A549 (cell line): ENCODE data around the gene FCHO2. TPM values are rescaled to one million over a fixed set of nuclear protein-coding genes. Genes with fewer than 3 reads are reported as not detected.

Experiments used
- ATAC-seq, 2 experiments: fragments of 200-7000 bp in 1 of 2; fragments of >200 bp in 1 of 2; cut with Nextera tagmentation in 1 of 2; cut with Tn5 transposase in 1 of 2; 3 replicates each; pipeline versions ENCODE4 v1.8.0 to v1.9.1; 2018 to 2020; ENCODE audit warnings: mild to moderate bottlenecking in 1 of 2, moderate library complexity in 1 of 2
- CTCF ChIA-PET: fragments of 300-600 bp; sonication (Branson Sonifier 250); formaldehyde crosslinking; extraction: SDS; loops from one replicate; lab custom pipeline; 2021; ENCODE audit warnings: antibody characterized with exemption, inconsistent platforms; lab: Yijun Ruan, JAX
- POLR2A ChIA-PET: fragments of 350-600 bp; formaldehyde crosslinking; extraction: SDS; loops from one replicate; lab custom pipeline; 2021; ENCODE audit warnings: antibody characterized with exemption, inconsistent platforms; lab: Yijun Ruan, JAX
- DNase-seq, 2 experiments: peaks; one replicate each; pipeline versions ENCODE4 v3.0.0 to v3.0.0-alpha.2; 2011 to 2016; ENCODE audit warnings: low read depth in 1 of 2, low spot score in 1 of 2
- FAIRE-seq: peaks from 2 replicates; lab custom pipeline; 2011; peaks lifted over from hg19 to GRCh38; lab: Jason Lieb, UNC
- H3K27ac ChIP-seq, 2 experiments: fragments of >200 bp; sonication (Bioruptor Twin); formaldehyde crosslinking; 3 replicates each; pipeline ENCODE4 v1.5.1; 2016 to 2017
- H3K4me1 ChIP-seq: fragments of >200 bp; sonication (Bioruptor Twin); formaldehyde crosslinking; 3 replicates; pipeline ENCODE4 v1.6.1; 2016
- H3K4me2 ChIP-seq: fragments of >200 bp; sonication (Bioruptor Twin); formaldehyde crosslinking; 3 replicates; pipeline ENCODE4 v1.6.1; 2016
- H3K4me3 ChIP-seq: fragments of >200 bp; sonication (Bioruptor Twin); formaldehyde crosslinking; 3 replicates; pipeline ENCODE4 v1.5.1; 2016
- H3K9me3 ChIP-seq: fragments of >200 bp; sonication (Bioruptor Twin); formaldehyde crosslinking; 3 replicates; pipeline ENCODE4 v1.6.1; 2016
- BHLHE40 ChIP-seq: IDR thresholded peaks from 2 replicates; pipeline ENCODE4 v1.6.1; 2012; ENCODE audit warnings: low read depth, low read length, inconsistent platforms
- CBX2 ChIP-seq: fragments of 200-600 bp; sonication (generic); IDR thresholded peaks from 2 replicates; pipeline ENCODE4 v1.6.1; 2016; ENCODE audit warnings: low read depth, mild to moderate bottlenecking, borderline replicate concordance
- EHMT2 ChIP-seq: fragments of 200-600 bp; sonication (generic); IDR thresholded peaks from 2 replicates; pipeline ENCODE4 v1.6.1; 2016; ENCODE audit warnings: antibody characterized with exemption, low read depth, mild to moderate bottlenecking, moderate library complexity
- ESRRA ChIP-seq: fragments of 150-350 bp; IDR thresholded peaks from 2 replicates; pipeline ENCODE4 v1.6.1; 2014; ENCODE audit warnings: mild to moderate bottlenecking, low read length, borderline replicate concordance
- FOSB ChIP-seq: fragments of 250-450 bp; sonication (Bioruptor Pico); IDR thresholded peaks from 2 replicates; pipeline ENCODE4 v1.5.0; 2020; ENCODE audit warnings: mild to moderate bottlenecking, moderate library complexity
- FOSL2 ChIP-seq, 2 experiments: fragments of 450-650 bp in 1 of 2; fragments of >200 bp in 1 of 2; sonication (Bioruptor Twin) in 1 of 2; formaldehyde crosslinking; IDR thresholded peaks; 2 replicates each; pipeline versions ENCODE4 v1.5.0 to v1.6.1; 2016 to 2020; ENCODE audit warnings: mild to moderate bottlenecking in 1 of 2, moderate library complexity in 1 of 2
- HEYL ChIP-seq: fragments of 250-450 bp; sonication (Bioruptor Pico); IDR thresholded peaks from 2 replicates; pipeline ENCODE4 v1.8.0; 2021; ENCODE audit warnings: mild to moderate bottlenecking, moderate library complexity
- HOXA7 ChIP-seq: fragments of 250-450 bp; sonication (Bioruptor Pico); IDR thresholded peaks from 2 replicates; pipeline ENCODE4 v1.5.0; 2020; ENCODE audit warnings: mild to moderate bottlenecking, moderate library complexity
- HOXB13 ChIP-seq: fragments of 250-450 bp; sonication (Bioruptor Pico); IDR thresholded peaks from 2 replicates; pipeline ENCODE4 v1.5.0; 2020; ENCODE audit warnings: low read depth, mild to moderate bottlenecking, moderate library complexity
- JUN ChIP-seq, 2 experiments: fragments of >200 bp; sonication (Bioruptor Twin); formaldehyde crosslinking; IDR thresholded peaks; 2 replicates in 1 of 2; 3 replicates in 1 of 2; pipeline ENCODE4 v1.6.1; 2016 to 2017
- JUNB ChIP-seq: fragments of >200 bp; sonication (Bioruptor Twin); formaldehyde crosslinking; IDR thresholded peaks from 2 replicates; pipeline ENCODE4 v1.6.1; 2016
- KDM1A ChIP-seq: fragments of 200-600 bp; sonication (generic); IDR thresholded peaks from 2 replicates; pipeline ENCODE4 v1.6.1; 2016; ENCODE audit warnings: low read depth, mild to moderate bottlenecking
- KDM5A ChIP-seq: fragments of 200-600 bp; sonication (generic); IDR thresholded peaks from 2 replicates; pipeline ENCODE4 v1.6.1; 2016; ENCODE audit warnings: antibody characterized with exemption, mild to moderate bottlenecking
- MAFK ChIP-seq: fragments of 450-650 bp; IDR thresholded peaks from 2 replicates; pipeline ENCODE4 v1.6.1; 2014; ENCODE audit not compliant: partially characterized antibody
- MAZ ChIP-seq: fragments of 150-350 bp; IDR thresholded peaks from 2 replicates; pipeline ENCODE4 v1.6.1; 2014; ENCODE audit warnings: antibody characterized with exemption, low read depth, low read length, borderline replicate concordance
- MYC ChIP-seq: IDR thresholded peaks from 2 replicates; pipeline ENCODE4 v1.6.1; 2012; ENCODE audit warnings: mild to moderate bottlenecking, inconsistent platforms, low read length, improper control_type of control experiment, borderline replicate concordance
- NFE2L2 ChIP-seq: fragments of 150-350 bp; conservative IDR thresholded peaks from 2 replicates; pipeline ENCODE4 v1.6.1; 2014; ENCODE audit warnings: low read length
- NR3C1 ChIP-seq: fragments of >200 bp; sonication (Bioruptor Twin); formaldehyde crosslinking; IDR thresholded peaks from 3 replicates; pipeline ENCODE4 v1.6.1; 2017
- POLR2AphosphoS2 ChIP-seq: conservative IDR thresholded peaks from 2 replicates; pipeline ENCODE4 v1.6.1; 2012; ENCODE audit warnings: low read length, improper control_type of control experiment, inconsistent platforms
- REST ChIP-seq: fragments of 200-600 bp; sonication (generic); IDR thresholded peaks from 2 replicates; pipeline ENCODE4 v1.6.1; 2016; ENCODE audit warnings: antibody characterized with exemption, mild to moderate bottlenecking, moderate library complexity
- TP53 ChIP-seq: fragments of 250-450 bp; sonication (Bioruptor Pico); IDR thresholded peaks from 2 replicates; pipeline ENCODE4 v1.5.0; 2021; ENCODE audit warnings: mild to moderate bottlenecking, moderate library complexity
- ZC3H11A ChIP-seq: fragments of 450-650 bp; IDR thresholded peaks from 2 replicates; pipeline ENCODE4 v1.6.1; 2014; ENCODE audit warnings: antibody characterized with exemption, mild to moderate bottlenecking
- WGBS: methylation state at CpG from one replicate; pipeline ENCODE4 v1.1.6; 2017; ENCODE audit errors: missing lambda C conversion rate; 5-methylcytosine and 5-hydroxymethylcytosine counted together
- polyA plus RNA-seq, 4 experiments: library from polyadenylated mRNA; depleted of rRNA in 3 of 4; stranded (reverse); fragments of >200 nt; fragmentation: RNase III in 1 of 4; extraction: RNeasy Plus Mini Kit Qiagen cat#74134 plus additional on column Dnase treatment in 1 of 4; gene quantifications; 2 replicates in 3 of 4; 3 replicates in 1 of 4; pipeline ENCODE4 v1.2.3, GENCODE V29; 2011 to 2017
- TF ChIP-seq, protein P1 (sequence below): fragments of >200 bp; sonication (Bioruptor Twin); formaldehyde crosslinking; IDR thresholded peaks from 3 replicates; pipeline ENCODE4 v1.5.1; 2016
- TF ChIP-seq, protein P2 (sequence below): fragments of 250-450 bp; sonication (Bioruptor Pico); IDR thresholded peaks from 2 replicates; pipeline ENCODE4 v1.5.0; 2020; ENCODE audit warnings: low read depth, mild to moderate bottlenecking, moderate library complexity
- TF ChIP-seq, protein P3 (sequence below): fragments of 150-350 bp; IDR thresholded peaks from 2 replicates; pipeline ENCODE4 v1.6.1; 2014; ENCODE audit warnings: low read depth, mild to moderate bottlenecking, low read length

The FCHO2 gene
- polyA plus RNA-seq, 2 of the 4 experiments (the other 2 are of a cell fraction) = 9.1 to 14.9 TPM

- TF ChIP-seq MYC = no peak
- TF ChIP-seq BHLHE40 = no peak
- TF ChIP-seq EHMT2 = no peak
- TF ChIP-seq JUNB = no peak
- no peak for TF ChIP-seq HEYL (CRISPR knock-in tag)
- TF ChIP-seq KDM5A = no peak
- no peak for TF ChIP-seq HOXB13 (CRISPR knock-in tag)
- TF ChIP-seq HOXA7 = no peak
- no peak for TF ChIP-seq CBX2
- TF ChIP-seq, all 56 proteins: peak for 0
- Histone ChIP-seq H3K27ac (no peak overlapping the region), H3K4me2 (no peak overlapping the region), H3K9me3 (peaks cover 14% of the 10 kb centered on the region; the same call in 2 of the 3 replicates), H3K4me1 (no peaks in the 10 kb centered on the region), H3K4me3 (no peak overlapping the region)
- ATAC-seq (no peak), DNase-seq (no peak), FAIRE-seq (no peak)
- POLR2A ChIA-PET = no interaction called here
- 53% methylated on average over 4 of the region's 4 CpGs for WGBS
- CTCF ChIA-PET = interaction anchor here (0.6 to 2.4 kb wide), 4 partner anchors 12 to 99 kb away, joined by 3 to 10 read pairs (median 3); no protein-coding TSS in a partner anchor
These were observed 148.0 kb downstream of the FCHO2 start for GRCh38 chr5:73103870-73104299.

GRCh38 chr5:73104326-73104725 is 148.5 kb downstream of the FCHO2 start:
- POLR2A ChIA-PET = no interaction called here
- Histone ChIP-seq H3K9me3 (peaks cover 14% of the 10 kb centered on the region; the same call in 2 of the 3 replicates), H3K4me2 (no peak overlapping the region), H3K4me3 (no peak overlapping the region), H3K27ac (no peak overlapping the region), H3K4me1 (no peaks in the 10 kb centered on the region)
- WGBS = 40% methylated on average over 1 of the region's 1 CpG
- TF ChIP-seq MAFK (no peak), CBX2 (no peak), JUNB (no peak), KDM1A (no peak), MAZ (no peak), ESRRA (no peak), FOSL2 (IDR thresholded peaks at IDR 0.05) (no peak), FOSL2 (CRISPR knock-in tag; IDR thresholded peaks at IDR 0.05) (no peak), FOSB (CRISPR knock-in tag) (no peak), ZC3H11A (no peak), TP53 (CRISPR knock-in tag) (no peak)
- TF ChIP-seq, protein P1, sequence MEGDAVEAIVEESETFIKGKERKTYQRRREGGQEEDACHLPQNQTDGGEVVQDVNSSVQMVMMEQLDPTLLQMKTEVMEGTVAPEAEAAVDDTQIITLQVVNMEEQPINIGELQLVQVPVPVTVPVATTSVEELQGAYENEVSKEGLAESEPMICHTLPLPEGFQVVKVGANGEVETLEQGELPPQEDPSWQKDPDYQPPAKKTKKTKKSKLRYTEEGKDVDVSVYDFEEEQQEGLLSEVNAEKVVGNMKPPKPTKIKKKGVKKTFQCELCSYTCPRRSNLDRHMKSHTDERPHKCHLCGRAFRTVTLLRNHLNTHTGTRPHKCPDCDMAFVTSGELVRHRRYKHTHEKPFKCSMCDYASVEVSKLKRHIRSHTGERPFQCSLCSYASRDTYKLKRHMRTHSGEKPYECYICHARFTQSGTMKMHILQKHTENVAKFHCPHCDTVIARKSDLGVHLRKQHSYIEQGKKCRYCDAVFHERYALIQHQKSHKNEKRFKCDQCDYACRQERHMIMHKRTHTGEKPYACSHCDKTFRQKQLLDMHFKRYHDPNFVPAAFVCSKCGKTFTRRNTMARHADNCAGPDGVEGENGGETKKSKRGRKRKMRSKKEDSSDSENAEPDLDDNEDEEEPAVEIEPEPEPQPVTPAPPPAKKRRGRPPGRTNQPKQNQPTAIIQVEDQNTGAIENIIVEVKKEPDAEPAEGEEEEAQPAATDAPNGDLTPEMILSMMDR = no peak
- TF ChIP-seq, protein P2, sequence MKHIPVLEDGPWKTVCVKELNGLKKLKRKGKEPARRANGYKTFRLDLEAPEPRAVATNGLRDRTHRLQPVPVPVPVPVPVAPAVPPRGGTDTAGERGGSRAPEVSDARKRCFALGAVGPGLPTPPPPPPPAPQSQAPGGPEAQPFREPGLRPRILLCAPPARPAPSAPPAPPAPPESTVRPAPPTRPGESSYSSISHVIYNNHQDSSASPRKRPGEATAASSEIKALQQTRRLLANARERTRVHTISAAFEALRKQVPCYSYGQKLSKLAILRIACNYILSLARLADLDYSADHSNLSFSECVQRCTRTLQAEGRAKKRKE (CRISPR knock-in tag) = no peak
- FAIRE-seq = no peak
- CTCF ChIA-PET = interaction anchor here (0.6 to 2.4 kb wide), 3 partner anchors 11 to 58 kb away, joined by 3 to 10 read pairs (median 3); no protein-coding TSS in a partner anchor
- no peak for DNase-seq
- ATAC-seq = no peak

GRCh38 chr5:73106335-73106734 is 150.5 kb downstream of the FCHO2 start:
- no peak overlapping the region for H3K4me2 ChIP-seq
- ATAC-seq (no peak), DNase-seq (no peak), FAIRE-seq (no peak)
- ChIA-PET CTCF (interaction anchor here (0.7 kb wide), 1 partner anchor 342 kb away, joined by 3 read pairs; the partner anchor contains the start of gene FOXD1), POLR2A (no interaction called here)
- H3K9me3 ChIP-seq = peaks cover 14% of the 10 kb centered on the region; the same call in 2 of the 3 replicates
- no peak overlapping the region for H3K27ac ChIP-seq
- no peak overlapping the region for H3K4me3 ChIP-seq
- no peaks in the 10 kb centered on the region for H3K4me1 ChIP-seq
- TF ChIP-seq POLR2AphosphoS2 (no peak), REST (no peak), TP53 (CRISPR knock-in tag) (no peak), MAZ (no peak), HEYL (CRISPR knock-in tag) (no peak), NR3C1 (no peak), NFE2L2 (no peak), JUN (IDR thresholded peaks at IDR 0.05) (no peak)
- TF ChIP-seq, protein P3, sequence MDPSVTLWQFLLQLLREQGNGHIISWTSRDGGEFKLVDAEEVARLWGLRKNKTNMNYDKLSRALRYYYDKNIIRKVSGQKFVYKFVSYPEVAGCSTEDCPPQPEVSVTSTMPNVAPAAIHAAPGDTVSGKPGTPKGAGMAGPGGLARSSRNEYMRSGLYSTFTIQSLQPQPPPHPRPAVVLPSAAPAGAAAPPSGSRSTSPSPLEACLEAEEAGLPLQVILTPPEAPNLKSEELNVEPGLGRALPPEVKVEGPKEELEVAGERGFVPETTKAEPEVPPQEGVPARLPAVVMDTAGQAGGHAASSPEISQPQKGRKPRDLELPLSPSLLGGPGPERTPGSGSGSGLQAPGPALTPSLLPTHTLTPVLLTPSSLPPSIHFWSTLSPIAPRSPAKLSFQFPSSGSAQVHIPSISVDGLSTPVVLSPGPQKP = no peak
